ENCODE measurements around the gene CDKN2AIP.

- TF ChIP-seq CTCF (IDR thresholded peaks at IDR 0.05) (no peak), POLR2A (IDR thresholded peaks at IDR 0.05) (no peak)
Observed at GRCh38 chr4:183458005-183458404, 13.6 kb downstream of the CDKN2AIP start.
